OCI-LY1 (cell line): ENCODE results near the gene SLC22A12.

Source experiments
- H2AFZ ChIP-seq: fragments of 200-600 bp; sonication (generic), shearing (Covaris generic); 2 replicates; pipeline ENCODE4 v1.6.0; 2014; ENCODE audit warnings: antibody characterized with exemption, mild to moderate bottlenecking, low read length
- H3F3A ChIP-seq: fragments of 200-600 bp; sonication (generic), shearing (Covaris generic); 2 replicates; pipeline ENCODE4 v1.6.0; 2014; ENCODE audit warnings: mild to moderate bottlenecking, antibody characterized with exemption, low read length, moderate library complexity; ENCODE audit not compliant: insufficient read depth
- H3K27ac ChIP-seq: fragments of 200-600 bp; sonication (generic); 2 replicates; pipeline ENCODE4 v1.5.1; 2014; ENCODE audit warnings: low read length, mixed run types, mild to moderate bottlenecking, low read depth; ENCODE audit not compliant: poor library complexity, severe bottlenecking
- H3K27me3 ChIP-seq: fragments of 200-600 bp; sonication (generic); 2 replicates; pipeline ENCODE4 v1.6.0; 2014; ENCODE audit warnings: antibody characterized with exemption, mild to moderate bottlenecking, low read length, moderate library complexity; ENCODE audit not compliant: insufficient read depth
- H3K36me3 ChIP-seq: fragments of 200-600 bp; sonication (generic); 2 replicates; pipeline ENCODE4 v1.6.1; 2014; ENCODE audit warnings: mild to moderate bottlenecking, antibody characterized with exemption, low read length, moderate library complexity, mixed read lengths; ENCODE audit not compliant: insufficient read depth
- H3K4me1 ChIP-seq: fragments of 200-600 bp; sonication (generic); 2 replicates; pipeline ENCODE4 v1.5.1; 2014; ENCODE audit warnings: mild to moderate bottlenecking, low read length, moderate library complexity; ENCODE audit not compliant: insufficient read depth, severe bottlenecking
- H3K4me2 ChIP-seq: fragments of 200-600 bp; sonication (generic), shearing (Covaris generic); 2 replicates; pipeline ENCODE4 v1.6.1; 2014; ENCODE audit warnings: low read length
- H3K4me3 ChIP-seq: fragments of 200-600 bp; sonication (generic); 2 replicates; pipeline ENCODE4 v1.5.1; 2014; ENCODE audit warnings: low read length, low read depth, mild to moderate bottlenecking, mixed read lengths; ENCODE audit not compliant: poor library complexity, severe bottlenecking
- H3K79me2 ChIP-seq: fragments of 200-600 bp; shearing (Covaris generic); 2 replicates; pipeline ENCODE4 v1.6.1; 2016; ENCODE audit warnings: mixed run types, low read length, mixed read lengths; ENCODE audit not compliant: insufficient read depth
- H3K9ac ChIP-seq: fragments of 200-600 bp; sonication (generic), shearing (Covaris generic); 2 replicates; pipeline ENCODE4 v1.6.1; 2014; ENCODE audit warnings: mild to moderate bottlenecking, low read length, mixed read lengths
- H3K9me2 ChIP-seq: fragments of 200-600 bp; sonication (generic), shearing (Covaris generic); 2 replicates; pipeline ENCODE4 v1.6.1; 2014; ENCODE audit warnings: low read depth, mild to moderate bottlenecking, low read length, mixed read lengths
- H3K9me3 ChIP-seq: fragments of 200-600 bp; shearing (Covaris generic); 2 replicates; pipeline ENCODE4 v1.6.1; 2014; ENCODE audit warnings: low read length, mixed read lengths
- H4K20me1 ChIP-seq: fragments of 200-600 bp; sonication (generic), shearing (Covaris generic); 2 replicates; pipeline ENCODE4 v1.6.0; 2016; ENCODE audit warnings: mild to moderate bottlenecking, low read length; ENCODE audit not compliant: insufficient read depth
- EZH2 ChIP-seq: fragments of 200-600 bp; sonication (generic), shearing (Covaris generic); IDR thresholded peaks from 2 replicates; pipeline ENCODE4 v1.8.0; 2017; ENCODE audit warnings: borderline replicate concordance, mixed run types, mild to moderate bottlenecking, antibody characterized with exemption, low read length, moderate library complexity, mixed read lengths
- TF ChIP-seq, protein P1 (sequence below): fragments of 200-600 bp; sonication (generic), shearing (Covaris generic); IDR thresholded peaks from 2 replicates; pipeline ENCODE4 v1.5.1; 2017; ENCODE audit warnings: mild to moderate bottlenecking, antibody characterized with exemption, low read length, moderate library complexity, mixed read lengths

SLC22A12 gene

DNA sequence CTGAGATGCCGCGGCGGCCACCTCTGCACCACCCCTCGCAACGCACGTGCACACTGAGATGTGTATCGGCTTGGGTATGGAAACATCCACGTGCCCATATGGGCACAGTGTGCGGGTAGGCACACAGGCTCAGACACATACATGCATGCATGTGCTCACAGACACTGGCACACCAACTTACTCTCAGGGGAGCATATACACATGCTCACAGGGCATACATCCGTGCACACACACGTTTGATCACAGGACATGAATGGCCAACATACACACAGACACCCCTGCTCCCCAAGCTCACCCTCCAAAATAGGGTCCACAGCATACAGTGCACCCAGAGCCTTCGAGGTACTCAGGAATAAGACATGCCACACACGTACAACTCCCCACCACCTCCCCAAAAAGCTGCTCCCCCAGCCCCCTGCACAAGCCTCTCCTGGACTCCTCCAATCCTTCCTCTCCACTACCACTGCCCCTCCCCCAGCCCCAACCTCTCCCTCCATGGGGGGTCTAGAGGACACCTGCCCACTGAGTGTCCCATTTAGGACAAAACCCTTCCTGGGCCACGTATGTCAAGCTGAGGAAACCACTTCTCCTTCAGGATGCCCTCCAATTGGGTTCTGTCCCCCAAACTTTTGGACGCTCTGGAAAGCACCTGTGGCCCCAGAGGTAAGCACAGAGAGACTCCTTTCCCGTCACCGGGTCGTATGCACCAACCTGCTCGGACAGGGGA lies 53.1 kb downstream of the SLC22A12 start:
- Histone ChIP-seq H3K9ac (no peak overlapping the region), H3K36me3 (no peaks in the 10 kb centered on the region), H3F3A (no peaks in the 10 kb centered on the region), H3K27me3 (no peaks in the 10 kb centered on the region; the same call in 1 of the 2 replicates), H3K79me2 (no peaks in the 10 kb centered on the region), H4K20me1 (no peaks in the 10 kb centered on the region), H3K4me2 (no peak overlapping the region), H3K27ac (no peak overlapping the region), H3K4me3 (no peak overlapping the region), H3K9me2 (no peaks in the 10 kb centered on the region), H3K9me3 (no peaks in the 10 kb centered on the region), H2AFZ (no peak overlapping the region), H3K4me1 (no peaks in the 10 kb centered on the region)
- TF ChIP-seq, protein P1, sequence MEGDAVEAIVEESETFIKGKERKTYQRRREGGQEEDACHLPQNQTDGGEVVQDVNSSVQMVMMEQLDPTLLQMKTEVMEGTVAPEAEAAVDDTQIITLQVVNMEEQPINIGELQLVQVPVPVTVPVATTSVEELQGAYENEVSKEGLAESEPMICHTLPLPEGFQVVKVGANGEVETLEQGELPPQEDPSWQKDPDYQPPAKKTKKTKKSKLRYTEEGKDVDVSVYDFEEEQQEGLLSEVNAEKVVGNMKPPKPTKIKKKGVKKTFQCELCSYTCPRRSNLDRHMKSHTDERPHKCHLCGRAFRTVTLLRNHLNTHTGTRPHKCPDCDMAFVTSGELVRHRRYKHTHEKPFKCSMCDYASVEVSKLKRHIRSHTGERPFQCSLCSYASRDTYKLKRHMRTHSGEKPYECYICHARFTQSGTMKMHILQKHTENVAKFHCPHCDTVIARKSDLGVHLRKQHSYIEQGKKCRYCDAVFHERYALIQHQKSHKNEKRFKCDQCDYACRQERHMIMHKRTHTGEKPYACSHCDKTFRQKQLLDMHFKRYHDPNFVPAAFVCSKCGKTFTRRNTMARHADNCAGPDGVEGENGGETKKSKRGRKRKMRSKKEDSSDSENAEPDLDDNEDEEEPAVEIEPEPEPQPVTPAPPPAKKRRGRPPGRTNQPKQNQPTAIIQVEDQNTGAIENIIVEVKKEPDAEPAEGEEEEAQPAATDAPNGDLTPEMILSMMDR: no peak
- TF ChIP-seq EZH2: no peak

DNA sequence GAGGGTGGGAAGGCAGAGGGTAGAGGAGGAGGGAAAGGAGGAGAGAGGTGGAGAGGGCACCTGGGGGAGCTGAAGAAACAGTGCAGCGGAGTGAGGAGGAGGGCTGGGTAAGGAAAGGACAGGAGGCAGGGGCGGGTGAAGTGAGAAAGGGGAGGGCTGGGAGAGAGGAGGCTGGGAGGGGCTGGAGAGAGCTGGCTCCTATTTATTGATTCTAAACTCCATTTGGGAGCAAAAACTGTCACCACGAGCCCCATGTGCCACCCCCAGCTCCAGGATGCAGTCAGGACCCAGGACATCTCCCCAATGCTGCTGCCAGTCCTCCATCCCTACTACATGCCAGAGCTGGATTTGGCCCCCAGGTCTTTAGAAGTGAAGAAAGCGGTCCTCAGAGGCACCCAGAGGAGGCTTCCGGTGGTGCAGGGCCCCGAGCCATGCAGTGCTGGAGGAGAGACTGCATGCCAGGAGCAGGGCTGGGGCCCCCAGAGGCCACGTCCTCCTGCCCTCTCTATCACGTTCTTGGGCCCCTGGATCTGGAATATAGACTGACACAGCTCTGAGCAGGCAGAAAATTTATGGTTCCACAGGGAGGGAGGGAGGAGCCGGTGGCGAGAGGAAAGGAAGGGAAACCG lies 53.7 kb downstream of the SLC22A12 start:
- no peaks in the 10 kb centered on the region for H3K36me3 ChIP-seq
- no peaks in the 10 kb centered on the region for H3K9me2 ChIP-seq
- TF ChIP-seq, protein P1: no peak
- no peak for TF ChIP-seq EZH2
- H3K27me3 ChIP-seq: no peaks in the 10 kb centered on the region; the same call in 1 of the 2 replicates
- no peaks in the 10 kb centered on the region for H3K4me1 ChIP-seq
- no peaks in the 10 kb centered on the region for H3K9me3 ChIP-seq
- H3K79me2 ChIP-seq: no peaks in the 10 kb centered on the region
- H3K9ac ChIP-seq: no peak overlapping the region
- no peak overlapping the region for H3K4me2 ChIP-seq
- no peak overlapping the region for H2AFZ ChIP-seq
- H3K4me3 ChIP-seq: no peak overlapping the region
- no peak overlapping the region for H3K27ac ChIP-seq
- no peaks in the 10 kb centered on the region for H3F3A ChIP-seq
- H4K20me1 ChIP-seq: no peaks in the 10 kb centered on the region

DNA sequence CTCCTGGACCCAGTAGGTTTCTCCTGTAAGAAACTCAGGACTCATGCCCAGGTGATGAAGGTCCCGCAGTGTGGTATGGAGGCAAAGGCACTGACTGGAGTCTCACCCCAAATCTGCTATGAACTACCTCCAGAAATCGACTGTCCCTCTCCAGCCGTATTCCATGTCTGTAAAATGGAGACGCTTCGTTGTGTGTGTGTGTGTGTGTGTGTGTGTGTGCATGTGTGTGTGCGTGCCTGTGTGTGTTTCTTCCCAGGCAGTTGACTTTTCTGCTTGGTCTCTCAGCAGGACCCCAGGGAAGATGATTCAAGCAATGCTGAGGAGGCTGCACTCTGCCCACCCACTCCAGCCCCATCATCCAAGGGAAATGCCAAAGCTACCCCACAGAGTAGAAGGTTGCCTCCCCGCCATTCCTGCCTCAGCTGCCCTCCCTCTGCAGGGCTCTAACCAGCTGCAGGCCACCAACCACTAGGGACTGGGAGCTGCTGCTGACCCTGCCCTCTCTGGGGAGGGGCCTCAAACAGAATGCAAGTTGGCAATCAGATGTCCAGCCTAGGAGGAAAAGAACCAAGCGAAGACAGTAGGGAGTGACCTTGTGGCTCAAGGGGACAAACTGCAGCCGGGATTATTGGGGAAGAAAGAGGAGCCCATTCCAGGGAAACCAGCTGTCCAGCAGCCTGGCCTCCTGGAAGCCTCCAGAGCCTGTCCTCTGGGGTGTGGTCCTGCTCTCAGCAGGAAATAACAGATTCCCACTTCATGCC lies 56.2 kb downstream of the SLC22A12 start:
- Histone ChIP-seq H4K20me1 (no peaks in the 10 kb centered on the region), H3K9ac (no peak overlapping the region), H3K27me3 (no peaks in the 10 kb centered on the region), H3K9me3 (no peaks in the 10 kb centered on the region), H3K36me3 (no peaks in the 10 kb centered on the region), H3K4me2 (no peak overlapping the region), H3K4me3 (no peak overlapping the region), H3K27ac (no peak overlapping the region), H2AFZ (no peak overlapping the region), H3K4me1 (no peaks in the 10 kb centered on the region), H3F3A (no peaks in the 10 kb centered on the region), H3K79me2 (no peaks in the 10 kb centered on the region), H3K9me2 (no peaks in the 10 kb centered on the region)
- TF ChIP-seq EZH2: no peak
- TF ChIP-seq, protein P1: no peak
